GM18511 (cell line): ENCODE measurements around the gene MTRFR.
"Not testable (repeated sequence)": the region's sequence is repeated elsewhere in the genome, so short reads cannot be mapped to it uniquely, and the experiment has no call there.

Experiments
- ATAC-seq: cut with Tn5 transposase; IDR thresholded peaks from one replicate; pipeline ENCODE4 v1.9.1; 2021; ENCODE audit warnings: mild to moderate bottlenecking, moderate library complexity; ENCODE audit not compliant: unreplicated experiment

The MTRFR gene

GRCh38 chr12:123248996-123249741, 15.9 kb downstream of the MTRFR start:
- not testable (repeated sequence) for ATAC-seq

GRCh38 chr12:123250471-123251383, 17.5 kb downstream of the MTRFR start:
- ATAC-seq: no peak

- ATAC-seq: no peak
These were observed 18.3 kb downstream of the MTRFR start for GRCh38 chr12:123251403-123252076.

- not testable (repeated sequence) for ATAC-seq
These were observed 19.1 kb downstream of the MTRFR start for GRCh38 chr12:123252365-123252764.

GRCh38 chr12:123253641-123254459, 20.6 kb downstream of the MTRFR start:
- no peak for ATAC-seq

GRCh38 chr12:123254853-123255446, 21.7 kb downstream of the MTRFR start:
- no peak for ATAC-seq

GRCh38 chr12:123258593-123258992, 25.4 kb downstream of the MTRFR start:
- ATAC-seq: no peak

GRCh38 chr12:123260081-123260480, 26.8 kb downstream of the MTRFR start:
- ATAC-seq: no peak

GRCh38 chr12:123261196-123261595, 28.0 kb downstream of the MTRFR start:
- no peak for ATAC-seq

GRCh38 chr12:123263196-123263817, 30.1 kb downstream of the MTRFR start:
- no peak for ATAC-seq

- ATAC-seq: no peak
These were observed 31.4 kb downstream of the MTRFR start for GRCh38 chr12:123264642-123265041.

GRCh38 chr12:123265851-123266678, 32.8 kb downstream of the MTRFR start:
- no peak for ATAC-seq

- no peak for ATAC-seq
These were observed 33.5 kb downstream of the MTRFR start for GRCh38 chr12:123266679-123267277.

GRCh38 chr12:123267335-123267920, 34.2 kb downstream of the MTRFR start:
- no peak for ATAC-seq

- ATAC-seq: no peak
These were observed 35.0 kb downstream of the MTRFR start for GRCh38 chr12:123267991-123268843.

- ATAC-seq: no peak
These were observed 35.6 kb downstream of the MTRFR start for GRCh38 chr12:123268850-123269249.

- no peak for ATAC-seq
These were observed 36.2 kb downstream of the MTRFR start for GRCh38 chr12:123269395-123269892.
